ENCODE measurements around the gene PAX7.

- TF ChIP-seq CTCF (IDR thresholded peaks at IDR 0.05; ENCODE audit: low read depth, low read length) (no peak), EZH2phosphoT487 (IDR thresholded peaks at IDR 0.05; ENCODE audit: low read depth) (no peak)
Measured at GRCh38 chr1:18635070-18635577, 4.5 kb downstream of the PAX7 start.
